IPS-NIHi7 (cell line): ENCODE results near the gene CST9L.

Experiments
- DNase-seq: peaks from one replicate; pipeline ENCODE4 v3.0.0; 2012; ENCODE audit warnings: mixed read lengths; ENCODE audit errors: extremely low spot score

CST9L gene, protein sequence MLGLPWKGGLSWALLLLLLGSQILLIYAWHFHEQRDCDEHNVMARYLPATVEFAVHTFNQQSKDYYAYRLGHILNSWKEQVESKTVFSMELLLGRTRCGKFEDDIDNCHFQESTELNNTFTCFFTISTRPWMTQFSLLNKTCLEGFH

DNA sequence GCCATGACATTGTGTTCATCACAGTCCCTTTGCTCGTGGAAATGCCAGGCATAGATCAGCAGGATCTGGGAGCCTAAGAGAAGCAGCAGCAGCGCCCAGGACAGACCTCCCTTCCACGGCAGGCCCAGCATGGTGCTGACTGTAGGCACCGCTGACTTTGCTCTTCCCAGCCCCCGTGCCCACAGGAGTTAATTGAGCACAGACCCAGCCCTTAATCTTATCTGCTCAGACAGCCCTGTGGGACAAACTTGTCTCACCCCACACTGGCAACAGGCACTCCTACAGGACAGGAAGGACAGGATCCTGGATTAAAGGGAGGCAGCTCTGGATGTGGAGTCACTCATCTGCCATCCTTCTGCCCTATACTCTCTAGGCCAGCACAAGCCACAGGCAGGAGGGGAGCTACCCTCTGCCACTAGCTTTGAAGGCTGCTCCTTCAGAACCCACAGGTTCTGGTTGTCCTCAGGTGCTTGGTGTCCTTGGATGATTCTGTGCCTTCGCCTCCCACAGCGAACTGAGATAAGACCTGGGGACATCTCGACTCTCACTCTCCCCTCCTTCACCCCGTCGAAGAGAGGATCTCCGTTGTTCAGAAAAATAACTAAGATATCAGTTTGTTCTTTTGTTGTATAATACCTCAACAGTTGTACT, at the start of gene CST9L:
Gene CST9L, minus strand, starts transcription at position 165 of the 651 bp plus-strand sequence. Its CDS starts 34 bp downstream, at position 131.
- DNase-seq, result no peak

DNA sequence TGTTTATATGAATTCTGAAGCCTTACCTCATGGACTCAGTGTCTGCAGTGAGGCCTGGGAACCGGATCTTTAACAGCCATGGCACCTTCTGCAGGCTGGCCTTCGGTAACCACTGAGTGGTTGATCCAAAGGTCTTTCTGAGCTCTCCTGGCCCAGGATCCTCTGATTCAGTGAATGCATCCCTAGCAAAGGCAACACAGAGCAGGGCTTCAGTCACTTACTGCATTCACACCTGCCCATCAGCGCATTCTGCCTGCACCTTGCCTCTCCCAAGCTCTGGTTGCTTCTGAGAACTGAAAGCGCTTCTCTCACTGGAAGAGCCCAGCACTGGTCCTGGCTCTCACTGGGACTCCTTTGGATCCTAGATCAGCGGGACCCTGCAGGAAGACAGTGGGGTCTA, 45.9 kb upstream of the CST9L start:
- DNase-seq, result no peak

DNA sequence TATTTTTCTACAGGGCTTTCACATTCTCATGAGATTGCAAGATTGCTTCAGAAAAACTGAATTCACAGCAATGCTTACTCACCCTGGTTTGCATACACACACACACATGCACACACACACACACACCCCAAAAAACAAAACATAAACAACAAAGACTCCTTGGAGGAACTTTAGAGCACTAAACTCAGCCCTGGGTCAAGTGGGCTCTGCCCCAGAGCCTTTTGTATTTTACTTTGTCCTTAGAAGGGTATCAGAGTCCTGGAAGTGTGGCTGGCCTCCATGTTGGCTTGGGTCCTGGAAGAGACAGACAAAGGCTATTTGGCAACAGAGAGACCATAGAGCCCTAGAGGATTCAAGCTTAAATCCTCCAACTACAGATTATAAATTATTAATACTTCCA, 45.4 kb upstream of the CST9L start:
- no peak for DNase-seq

DNA sequence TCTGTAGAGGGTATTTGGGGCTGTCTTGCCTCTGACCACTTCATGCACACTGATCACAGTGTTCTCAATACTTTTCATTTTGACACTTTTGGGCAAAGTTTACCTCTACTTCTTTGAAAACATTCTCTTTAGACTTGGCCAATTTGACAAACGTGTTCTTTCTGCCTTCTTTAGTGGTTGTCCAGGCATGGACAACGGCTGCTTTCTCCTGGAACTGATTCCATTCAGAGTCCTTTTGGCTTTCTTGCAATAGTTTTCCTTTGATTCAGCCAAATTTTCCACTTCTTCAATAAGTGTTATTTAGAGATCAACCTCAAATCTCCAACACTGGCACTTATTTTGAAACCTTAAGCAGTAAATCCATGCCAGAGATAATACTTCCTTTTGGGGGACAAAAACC, 44.1 kb upstream of the CST9L start:
- DNase-seq, result no peak

GRCh38 chr20:23609486-23610109, 41.3 kb upstream of the CST9L start:
- no peak for DNase-seq

DNA sequence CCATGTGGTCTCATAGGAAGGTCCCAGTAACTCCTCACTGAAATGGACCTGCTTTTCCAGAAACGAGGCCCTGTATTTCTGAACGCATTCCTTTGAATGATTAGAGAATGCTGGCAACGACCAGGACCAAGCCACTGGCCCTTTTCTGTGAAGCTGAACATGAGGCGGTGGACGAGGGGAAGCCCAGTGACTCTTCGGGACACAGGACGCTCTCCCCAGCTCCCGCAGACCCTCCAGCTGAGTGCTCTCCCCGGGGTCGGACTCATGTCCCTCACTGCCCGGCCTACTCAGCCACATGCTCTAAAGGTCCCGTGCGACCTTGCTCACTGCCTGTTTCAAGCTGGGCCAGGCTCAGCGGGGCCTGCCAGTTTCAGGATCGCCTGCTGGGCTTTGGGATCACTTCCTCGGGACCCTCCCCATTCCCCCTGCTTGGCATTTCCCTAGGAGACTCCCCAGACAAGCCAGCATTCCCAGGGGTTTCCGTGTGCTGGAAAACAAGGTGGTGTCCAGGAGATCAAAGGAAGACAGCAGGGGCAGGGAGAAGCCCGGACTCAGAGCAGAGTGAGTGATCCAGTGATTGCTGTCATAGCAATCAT, 40.1 kb upstream of the CST9L start:
- DNase-seq, result no peak

DNA sequence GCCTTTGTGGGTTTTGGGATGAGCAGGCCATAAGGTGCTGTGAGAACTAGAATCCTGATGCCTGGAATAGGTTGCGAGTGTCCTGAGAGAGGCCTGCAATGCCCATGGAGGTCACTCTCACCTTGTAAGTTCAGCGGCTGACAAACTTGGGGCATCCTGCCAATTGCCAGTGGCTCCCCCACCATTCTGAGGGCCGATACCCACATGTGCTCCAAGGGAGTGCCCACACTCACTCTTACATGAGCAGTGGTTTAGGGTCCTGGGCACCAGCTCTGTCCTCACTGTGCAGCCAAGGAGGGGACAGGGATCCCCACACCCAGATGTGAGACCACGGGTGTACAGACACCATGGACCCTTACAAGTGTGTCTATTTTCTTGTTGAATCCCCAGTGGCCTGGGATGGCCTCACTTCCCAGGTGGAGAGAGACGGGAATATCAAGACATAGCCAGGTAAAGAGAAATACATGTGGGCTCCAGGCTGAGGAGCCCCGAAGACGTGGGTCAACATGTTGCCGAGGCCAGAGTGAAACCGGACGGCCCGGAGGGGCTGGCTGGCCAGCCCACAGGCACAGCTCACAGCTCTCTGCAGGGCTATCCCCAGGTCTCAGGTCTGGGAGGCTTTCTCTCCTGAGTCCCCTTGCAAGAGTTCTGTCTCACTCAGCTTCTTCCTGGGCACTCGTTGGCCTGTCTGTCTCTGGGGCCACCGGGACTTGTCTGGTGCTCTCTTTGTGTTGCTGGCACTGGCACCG, 39.4 kb upstream of the CST9L start:
- no peak for DNase-seq

- peak; percentile 95 for DNase-seq
These were observed 38.4 kb upstream of the CST9L start for GRCh38 chr20:23606652-23607049.

GRCh38 chr20:23605867-23606651, 37.8 kb upstream of the CST9L start, which contains the start of gene CST9:
TSS of gene CST9 (minus strand) at chr20:23605917. CDS start at chr20:23605864, 53 bp downstream.
- DNase-seq, result no peak

DNA sequence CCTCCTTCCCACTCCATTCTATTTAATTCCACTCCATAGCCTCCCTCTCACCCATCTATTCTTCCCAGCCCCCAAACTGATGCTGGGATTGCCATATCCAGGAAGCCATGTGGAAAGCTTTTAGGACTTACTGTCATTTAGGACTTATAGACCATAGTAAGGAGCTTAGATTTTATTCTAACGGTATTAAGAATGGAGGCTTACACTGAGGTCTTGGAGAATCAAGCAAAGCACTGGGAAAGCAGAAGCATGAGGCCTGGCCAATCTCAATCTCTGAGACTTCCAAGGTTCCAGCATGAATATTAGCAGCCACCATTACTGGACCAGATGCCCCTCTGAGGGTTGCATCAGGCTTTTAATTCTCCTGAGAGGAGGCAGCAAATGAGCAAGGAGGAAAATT, 36.0 kb upstream of the CST9L start:
- DNase-seq, result no peak

- no peak for DNase-seq
These were observed 35.0 kb upstream of the CST9L start for GRCh38 chr20:23603321-23603720.

GRCh38 chr20:23602699-23603098, 34.4 kb upstream of the CST9L start:
- no peak for DNase-seq

- no peak for DNase-seq
These were observed 34.0 kb upstream of the CST9L start for GRCh38 chr20:23602241-23602640.

- no peak for DNase-seq
These were observed 33.4 kb upstream of the CST9L start for GRCh38 chr20:23601715-23602114.

DNA sequence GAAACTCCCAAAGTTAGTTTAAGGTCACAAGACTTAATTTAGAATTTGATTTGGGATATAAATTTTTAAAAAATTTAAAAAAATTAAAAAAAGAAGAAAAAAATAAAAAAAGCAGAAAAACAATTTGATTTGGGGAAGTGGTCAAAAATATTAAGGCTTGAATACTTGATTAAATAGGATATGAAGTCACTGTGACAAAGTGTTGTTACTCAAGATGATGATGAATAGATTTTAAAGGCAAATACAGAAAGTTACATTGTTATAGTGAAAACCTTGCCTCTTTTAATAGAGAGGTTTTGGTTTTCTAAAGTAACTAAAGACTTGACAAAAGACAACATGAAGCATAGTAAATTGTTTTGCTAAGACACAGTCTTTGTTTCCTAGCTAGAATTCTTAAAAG, 30.2 kb upstream of the CST9L start:
- no peak for DNase-seq

DNA sequence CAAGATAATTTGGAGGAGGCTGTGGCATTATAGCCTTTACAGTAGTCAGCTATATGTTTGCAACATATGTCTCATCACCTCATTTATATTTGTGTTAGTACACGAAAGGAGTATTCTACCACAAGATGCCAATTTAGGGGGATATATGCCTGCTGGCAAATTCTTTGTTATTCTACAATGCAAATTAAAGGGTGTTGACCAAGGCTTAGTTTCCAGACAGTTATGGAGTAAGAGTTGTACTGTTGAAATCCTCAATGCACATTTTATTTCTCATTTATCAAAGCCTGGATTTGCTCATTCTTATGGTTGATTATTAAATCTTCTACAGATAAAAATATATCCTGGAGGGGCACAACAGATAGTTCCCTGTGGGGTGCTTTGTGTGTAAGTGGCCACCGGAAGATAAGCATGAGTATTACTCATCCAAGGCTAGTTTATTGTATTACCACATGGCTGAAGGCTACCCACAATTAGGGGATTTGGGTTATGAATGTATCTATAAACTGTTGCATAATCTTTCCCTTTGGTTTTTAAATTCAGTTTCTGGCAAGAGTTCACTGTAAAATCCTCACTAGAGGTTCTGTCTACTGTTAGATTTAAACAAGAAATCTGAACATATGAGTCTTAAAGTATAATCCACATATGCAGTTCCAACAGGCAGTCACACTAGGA, 28.4 kb upstream of the CST9L start:
- DNase-seq, result no peak

GRCh38 chr20:23595941-23596340, 27.7 kb upstream of the CST9L start:
- no peak for DNase-seq

DNA sequence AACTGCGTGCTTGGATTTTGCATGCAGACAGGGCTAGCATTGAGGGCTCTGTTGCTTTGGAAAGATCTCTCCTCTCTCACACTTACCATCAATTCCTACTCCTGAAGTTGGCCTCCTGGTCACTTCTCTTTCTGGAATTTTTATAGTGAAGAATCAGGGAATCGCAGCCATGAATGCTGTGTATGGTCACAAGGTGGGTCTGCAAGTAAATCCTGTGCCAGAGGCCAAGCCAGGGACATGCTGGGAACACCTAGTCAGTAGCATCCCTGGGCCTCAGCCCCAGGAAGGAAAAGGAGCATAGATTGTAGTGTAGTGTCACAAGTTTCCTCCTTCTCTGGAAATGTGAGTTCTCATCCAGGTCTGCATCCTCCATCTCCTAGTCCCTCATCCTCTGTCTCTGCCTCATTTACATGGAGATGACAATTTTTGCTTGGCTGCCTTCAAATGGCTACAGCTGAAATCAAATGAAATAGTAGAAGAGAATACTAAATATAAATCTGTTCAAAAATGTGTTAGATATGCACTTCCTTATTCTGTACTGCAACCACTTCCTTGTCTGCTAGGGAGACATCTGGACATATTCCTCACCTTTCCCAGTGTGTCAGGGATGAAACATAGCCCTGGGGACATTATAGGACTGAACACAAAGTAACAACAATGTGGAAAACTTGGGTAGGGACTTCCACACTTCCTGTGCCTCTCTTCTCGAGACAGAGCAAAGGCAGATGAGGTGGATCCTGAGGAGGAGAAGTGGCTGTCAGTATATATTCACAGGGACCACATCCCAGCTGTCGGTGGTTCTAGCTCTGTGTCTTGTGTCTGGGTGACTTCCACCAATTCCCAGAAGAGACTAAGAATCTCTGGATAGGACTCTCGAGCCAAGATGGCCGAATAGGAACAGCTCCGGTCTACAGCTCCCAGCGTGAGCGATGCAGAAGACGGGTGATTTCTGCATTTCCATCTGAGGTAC, 20.4 kb upstream of the CST9L start:
- DNase-seq, result no peak

DNA sequence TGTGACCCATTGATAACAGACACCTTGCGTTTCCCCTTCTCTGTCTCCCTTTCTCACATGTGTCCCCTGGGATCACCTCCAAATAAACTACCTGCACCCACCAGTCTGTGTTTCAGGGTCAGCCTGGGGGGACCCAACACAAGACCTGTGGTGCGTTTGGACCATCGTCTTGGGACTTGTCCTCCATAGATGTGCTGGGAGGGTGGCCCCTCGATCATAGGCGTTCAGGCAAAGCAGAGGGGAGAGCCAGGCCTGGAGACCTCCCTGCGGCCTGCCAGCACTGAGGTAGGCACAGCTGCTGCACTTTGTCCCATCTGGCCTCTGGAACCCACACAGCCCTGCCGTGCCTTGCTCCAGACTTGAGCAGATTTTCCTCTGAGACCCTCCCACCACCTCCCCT, 19.3 kb upstream of the CST9L start:
- no peak for DNase-seq
